Measurements from ENCODE around the gene IFT57.

Gene IFT57

GRCh38 chr3:108124337-108125152 lies 97.7 kb downstream of the IFT57 start:
- peak; percentile 83 for DNase-seq

GRCh38 chr3:108123326-108123725 lies 98.9 kb downstream of the IFT57 start:
- no peak for DNase-seq

GRCh38 chr3:108122276-108122675 lies 99.9 kb downstream of the IFT57 start:
- DNase-seq = no peak

GRCh38 chr3:108119398-108120104 lies 102.7 kb downstream of the IFT57 start:
- peak; percentile 88 for DNase-seq

- no peak for DNase-seq
Observed at GRCh38 chr3:108118038-108118768, 104.0 kb downstream of the IFT57 start.

GRCh38 chr3:108117241-108117775 lies 104.9 kb downstream of the IFT57 start:
- DNase-seq = peak; percentile 52

GRCh38 chr3:108114423-108115065 lies 107.7 kb downstream of the IFT57 start:
- no peak for DNase-seq

- no peak for DNase-seq
Observed at GRCh38 chr3:108113975-108114374, 108.2 kb downstream of the IFT57 start.

GRCh38 chr3:108110934-108111333 lies 111.3 kb downstream of the IFT57 start:
- peak; percentile 57 for DNase-seq

Measured in hematopoietic multipotent progenitor cell treated with erythropoietin and hydrocortisone succinate and interleukin-3 and kit ligand, for 4 days (in vitro differentiated cells).